ENCODE data around the gene ITFG1. TPM values are rescaled to one million over a fixed set of nuclear protein-coding genes. Genes with fewer than 3 reads are reported as not detected.
A peak's percentile ranks its signal among the peaks of the same experiment; 100 is the strongest.
"Not testable (repeated sequence)": the region's sequence is repeated elsewhere in the genome, so short reads cannot be mapped to it uniquely, and the experiment has no call there.

ITFG1 gene
- total and polyA plus RNA-seq, 8 donors: 8.1 to 90.0 (median 32.2) TPM

DNA sequence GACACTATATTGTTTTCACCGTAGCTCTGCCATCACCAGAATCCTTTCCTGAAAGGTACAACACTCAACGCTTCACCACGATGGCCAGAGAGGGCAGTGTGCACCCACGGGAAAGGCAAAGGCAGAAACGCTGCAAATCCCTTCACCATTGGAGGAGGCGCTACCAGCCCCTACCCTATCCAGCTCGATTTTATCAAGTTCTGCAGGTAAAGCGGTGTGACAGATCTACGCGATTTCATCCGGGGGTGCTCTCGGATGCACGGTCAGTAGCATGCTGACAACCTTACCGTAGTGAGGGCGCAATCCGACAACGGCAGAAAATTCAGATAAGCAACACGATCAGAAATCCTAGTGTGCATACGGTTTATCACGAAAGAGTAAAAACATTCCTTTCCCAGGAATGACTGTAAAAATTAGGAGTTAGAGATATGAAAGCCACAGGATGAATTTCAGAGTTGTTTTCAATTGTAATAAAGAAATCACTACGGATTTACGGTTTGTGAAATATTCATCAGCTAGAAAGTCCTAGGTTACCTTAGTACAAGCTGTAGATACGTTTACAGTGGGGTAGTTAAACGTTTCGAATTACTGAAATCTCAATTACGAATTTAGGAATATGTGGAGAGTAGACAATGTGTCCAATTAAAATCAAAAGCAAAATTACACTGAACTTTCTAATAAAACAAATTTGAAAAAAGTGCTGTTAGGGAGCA is 318.9 kb downstream of the ITFG1 start:
- H3K4me3 ChIP-seq: peak overlapping the region; percentile 50 to 72 (median 57)
- H3K4me1 ChIP-seq: peaks cover 18 to 30% (median 27%) of the 10 kb centered on the region in 4 donors
- H3K27me3 ChIP-seq: peaks cover 0 to 47% (median 7%) of the 10 kb centered on the region in 3 donors
- WGBS, 5 donors: 1 to 3% (median 1%) methylated on average over 26 of the region's 26 CpGs
- H3K36me3 ChIP-seq: no peaks in the 10 kb centered on the region
- no peaks in the 10 kb centered on the region for H3K9me3 ChIP-seq
- DNase-seq: peak; percentile 78 to 94
- TF ChIP-seq, protein P1, sequence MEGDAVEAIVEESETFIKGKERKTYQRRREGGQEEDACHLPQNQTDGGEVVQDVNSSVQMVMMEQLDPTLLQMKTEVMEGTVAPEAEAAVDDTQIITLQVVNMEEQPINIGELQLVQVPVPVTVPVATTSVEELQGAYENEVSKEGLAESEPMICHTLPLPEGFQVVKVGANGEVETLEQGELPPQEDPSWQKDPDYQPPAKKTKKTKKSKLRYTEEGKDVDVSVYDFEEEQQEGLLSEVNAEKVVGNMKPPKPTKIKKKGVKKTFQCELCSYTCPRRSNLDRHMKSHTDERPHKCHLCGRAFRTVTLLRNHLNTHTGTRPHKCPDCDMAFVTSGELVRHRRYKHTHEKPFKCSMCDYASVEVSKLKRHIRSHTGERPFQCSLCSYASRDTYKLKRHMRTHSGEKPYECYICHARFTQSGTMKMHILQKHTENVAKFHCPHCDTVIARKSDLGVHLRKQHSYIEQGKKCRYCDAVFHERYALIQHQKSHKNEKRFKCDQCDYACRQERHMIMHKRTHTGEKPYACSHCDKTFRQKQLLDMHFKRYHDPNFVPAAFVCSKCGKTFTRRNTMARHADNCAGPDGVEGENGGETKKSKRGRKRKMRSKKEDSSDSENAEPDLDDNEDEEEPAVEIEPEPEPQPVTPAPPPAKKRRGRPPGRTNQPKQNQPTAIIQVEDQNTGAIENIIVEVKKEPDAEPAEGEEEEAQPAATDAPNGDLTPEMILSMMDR (IDR thresholded peaks at IDR 0.05): peak in 5 of 7 experiments; percentile 66 to 78 (median 75)
- TF ChIP-seq EP300 (IDR thresholded peaks at IDR 0.05) (no peak), POLR2A (IDR thresholded peaks at IDR 0.05) (no peak), POLR2AphosphoS5 (IDR thresholded peaks at IDR 0.05) (peak in 1 of 3 donors; percentile 49)
- intact Hi-C loops (cut with DNase I; ENCODE audit: low total_unique reads): loop anchor here (5.0 to 10.0 kb wide), 2 partner anchors 913 to 1020 kb away; no protein-coding TSS in a partner anchor
- no peak overlapping the region for H3K27ac ChIP-seq

DNA sequence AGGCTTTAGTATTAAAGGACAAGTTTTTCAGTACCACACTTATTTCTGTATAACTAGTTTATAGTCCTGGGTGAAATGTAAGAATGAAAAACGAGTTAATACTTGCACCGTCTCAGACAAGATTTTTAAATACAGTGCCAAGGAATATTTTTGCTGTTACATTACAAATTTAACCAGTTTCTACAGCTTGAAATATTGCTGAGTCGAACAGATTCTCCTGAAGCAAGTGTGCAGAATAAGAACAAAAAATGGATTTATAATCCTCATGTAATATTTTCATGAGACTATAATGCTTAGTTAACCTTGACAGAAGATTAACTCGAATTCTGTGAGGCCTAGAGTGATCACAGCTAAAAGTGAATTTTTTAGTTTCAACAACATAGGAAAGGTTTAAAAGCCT is 320.2 kb downstream of the ITFG1 start:
- Histone ChIP-seq H3K36me3 (no peaks in the 10 kb centered on the region), H3K27ac (no peak overlapping the region), H3K9me3 (no peaks in the 10 kb centered on the region), H3K27me3 (peaks cover 0 to 47% (median 7%) of the 10 kb centered on the region in 3 donors), H3K4me3 (no peak overlapping the region), H3K4me1 (peaks cover 18 to 30% (median 29%) of the 10 kb centered on the region in 4 donors)
- WGBS, 5 donors: 71 to 84% (median 74%) methylated on average over 4 of the region's 4 CpGs
- DNase-seq: no peak
- intact Hi-C loops (cut with DNase I; ENCODE audit: low total_unique reads): loop anchor here (5.0 to 10.0 kb wide), 2 partner anchors 914 to 1022 kb away; no protein-coding TSS in a partner anchor
- no peak for TF ChIP-seq POLR2AphosphoS5 (IDR thresholded peaks at IDR 0.05)
- TF ChIP-seq POLR2A (IDR thresholded peaks at IDR 0.05): no peak
- TF ChIP-seq, protein P1 (IDR thresholded peaks at IDR 0.05): no peak
- TF ChIP-seq EP300 (IDR thresholded peaks at IDR 0.05): no peak

DNA sequence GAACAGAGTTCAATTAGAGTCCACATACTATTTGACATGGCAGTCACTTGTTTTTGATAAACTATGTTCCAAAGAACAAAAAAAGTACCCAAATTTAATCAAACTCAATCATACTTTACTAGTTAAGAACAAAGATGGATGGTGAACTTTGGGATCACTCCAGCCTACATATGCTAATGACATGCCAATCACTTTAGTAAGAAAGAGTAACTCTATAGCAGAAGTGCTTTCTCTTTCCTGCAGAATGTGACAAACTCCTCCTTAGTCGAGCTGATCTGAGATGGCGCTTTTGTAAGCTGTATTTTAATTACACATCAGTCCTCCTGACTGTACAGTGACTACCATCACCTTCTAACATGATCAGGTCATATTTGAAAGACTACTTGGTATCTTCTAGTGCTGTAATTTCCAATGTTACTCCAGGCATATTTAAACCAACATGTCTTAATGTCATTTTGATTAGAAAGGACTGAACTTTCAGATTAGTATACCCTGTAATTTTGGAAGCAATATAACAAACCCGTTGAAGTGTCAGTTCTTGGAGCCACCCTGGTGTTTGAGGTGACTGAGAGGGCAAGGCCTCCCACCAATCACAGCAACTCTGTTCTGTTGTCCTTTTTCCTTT is 321.2 kb downstream of the ITFG1 start:
- intact Hi-C loops (cut with DNase I; ENCODE audit: low total_unique reads): loop anchor here (5.0 to 10.0 kb wide), 2 partner anchors 915 to 1023 kb away; no protein-coding TSS in a partner anchor
- no peak overlapping the region for H3K27ac ChIP-seq
- H3K27me3 ChIP-seq: peaks cover 0 to 38% (median 7%) of the 10 kb centered on the region in 3 donors

DNA sequence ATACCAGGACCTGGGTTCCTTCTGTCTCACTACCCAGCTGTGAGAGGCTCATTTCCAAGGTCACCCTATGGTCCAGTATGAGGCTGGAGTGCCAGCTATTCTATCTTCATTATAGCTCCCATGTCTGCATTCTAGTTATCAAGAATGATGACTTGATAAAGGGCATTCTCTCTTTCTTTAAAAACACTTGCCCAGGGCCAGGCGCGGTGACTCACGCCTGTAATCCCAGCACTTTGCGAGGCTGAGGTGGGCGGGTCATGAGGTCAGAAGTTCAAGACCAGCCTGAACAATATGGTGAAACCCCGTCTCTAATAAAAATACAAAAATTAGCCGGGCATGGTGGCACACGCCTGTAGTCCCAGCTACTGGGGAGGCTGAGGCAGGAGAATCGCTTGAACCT is 322.9 kb downstream of the ITFG1 start:
- Histone ChIP-seq H3K4me1 (peaks cover 11 to 16% (median 15%) of the 10 kb centered on the region in 4 donors), H3K27me3 (peaks cover 0 to 22% (median 0%) of the 10 kb centered on the region in 3 donors)
- intact Hi-C loops (cut with DNase I; ENCODE audit: low total_unique reads); H3K27ac ChIP-seq; H3K4me3 ChIP-seq; DNase-seq; H3K9me3 ChIP-seq; H3K36me3 ChIP-seq: not testable (repeated sequence)
- 81 to 89% (median 85%) methylated on average over 9 of the region's 9 CpGs for WGBS, 5 donors

More for the DNA sequence above, 321.2 kb downstream of the ITFG1 start:
- no peak for TF ChIP-seq POLR2AphosphoS5 (IDR thresholded peaks at IDR 0.05)
- no peak for TF ChIP-seq EP300 (IDR thresholded peaks at IDR 0.05)
- TF ChIP-seq, protein P1 (IDR thresholded peaks at IDR 0.05): no peak
- no peak for TF ChIP-seq POLR2A (IDR thresholded peaks at IDR 0.05)
- no peak for DNase-seq
- H3K4me1 ChIP-seq: peaks cover 18 to 29% (median 28%) of the 10 kb centered on the region in 4 donors
- 63 to 78% (median 69%) methylated on average over 3 of the region's 3 CpGs for WGBS, 5 donors
- no peaks in the 10 kb centered on the region for H3K9me3 ChIP-seq
- no peak overlapping the region for H3K4me3 ChIP-seq
- no peaks in the 10 kb centered on the region for H3K36me3 ChIP-seq

Data from stomach (tissue), 9 donors.